DND-41 (cell line): Measurements from ENCODE around the gene PTGDR2.
A peak's percentile ranks its signal among the peaks of the same experiment; 100 is the strongest.

Source experiments
- ATAC-seq: fragments of 200-7000 bp; cut with Tn5 transposase; 3 replicates; pipeline ENCODE4 v1.9.1; 2021; ENCODE audit warnings: low read depth; ENCODE audit not compliant: insufficient read depth
- DNase-seq: peaks from one replicate; pipeline ENCODE4 v3.0.0-alpha.2; 2020
- H2AFZ ChIP-seq: 2 replicates; pipeline ENCODE4 v1.6.0; 2012; ENCODE audit warnings: low read depth, low read length
- H3K27ac ChIP-seq: 2 replicates; pipeline ENCODE4 v1.5.1; 2012; ENCODE audit warnings: low read length, inconsistent platforms
- H3K27me3 ChIP-seq: fragments of 200-600 bp; sonication (generic); 2 replicates; pipeline ENCODE4 v1.6.0; 2012; ENCODE audit warnings: low read length, mild to moderate bottlenecking, inconsistent platforms; ENCODE audit not compliant: insufficient read depth, poor library complexity
- H3K36me3 ChIP-seq: 2 replicates; pipeline ENCODE4 v1.5.1; 2012; ENCODE audit warnings: low read length, inconsistent platforms; ENCODE audit not compliant: insufficient read depth
- H3K4me1 ChIP-seq: 2 replicates; pipeline ENCODE4 v1.5.1; 2012; ENCODE audit warnings: mild to moderate bottlenecking, low read length; ENCODE audit not compliant: insufficient read depth
- H3K4me2 ChIP-seq: 2 replicates; pipeline ENCODE4 v1.6.0; 2012; ENCODE audit warnings: mild to moderate bottlenecking, moderate library complexity, low read length, inconsistent platforms; ENCODE audit not compliant: insufficient read depth
- H3K4me3 ChIP-seq, 2 experiments: fragments of 200-600 bp in 1 of 2; shearing (Covaris generic) in 1 of 2; 2 replicates each; pipeline ENCODE4 v1.5.1; 2012 to 2016; ENCODE audit warnings: inconsistent platforms in 2 of 2, low read length in 2 of 2, mild to moderate bottlenecking in 2 of 2, low read depth in 1 of 2, moderate library complexity in 1 of 2
- H3K79me2 ChIP-seq: 2 replicates; pipeline ENCODE4 v1.6.0; 2012; ENCODE audit warnings: low read length, inconsistent platforms; ENCODE audit not compliant: insufficient read depth
- H3K9ac ChIP-seq: 2 replicates; pipeline ENCODE4 v1.6.0; 2012; ENCODE audit warnings: low read depth, mild to moderate bottlenecking, inconsistent platforms, low read length, moderate library complexity
- H3K9me3 ChIP-seq: 2 replicates; pipeline ENCODE4 v1.5.1; 2012; ENCODE audit warnings: low read length, moderate library complexity, mild to moderate bottlenecking, inconsistent platforms; ENCODE audit not compliant: insufficient read depth, severe bottlenecking
- H4K20me1 ChIP-seq: 2 replicates; pipeline ENCODE4 v1.6.0; 2012; ENCODE audit warnings: low read length; ENCODE audit not compliant: insufficient read depth
- CTCF ChIP-seq: IDR thresholded peaks from 2 replicates; pipeline ENCODE4 v1.5.1; 2012; ENCODE audit warnings: borderline replicate concordance, low read length, moderate library complexity, mild to moderate bottlenecking; ENCODE audit not compliant: poor library complexity, severe bottlenecking; ENCODE audit errors: extremely low read depth
- EZH2 ChIP-seq: IDR thresholded peaks from 3 replicates; pipeline ENCODE4 v1.6.1; 2012; ENCODE audit warnings: borderline replicate concordance, low read depth, mild to moderate bottlenecking, moderate library complexity, low read length, inconsistent platforms; ENCODE audit not compliant: severe bottlenecking

Gene PTGDR2

GRCh38 chr11:60844045-60844869 lies 11.5 kb downstream of the PTGDR2 start:
- TF ChIP-seq EZH2 (no peak), CTCF (no peak)
- H3K36me3 ChIP-seq = peaks cover 36% of the 10 kb centered on the region

GRCh38 chr11:60842668-60843600 lies 12.8 kb downstream of the PTGDR2 start:
- peaks cover 27% of the 10 kb centered on the region for H4K20me1 ChIP-seq
- 0 out of 3 replicates have a peak, but pooled peaks have one; percentile 3 for ATAC-seq
- H3K36me3 ChIP-seq = peaks cover 23% of the 10 kb centered on the region
- H2AFZ ChIP-seq = peak overlapping the region; percentile 91
- H3K4me3 ChIP-seq = peak overlapping the region; percentile 90 to 98
- peak overlapping the region; percentile 96 for H3K4me2 ChIP-seq
- no peaks in the 10 kb centered on the region for H3K9me3 ChIP-seq
- peaks cover 45% of the 10 kb centered on the region for H3K4me1 ChIP-seq
- H3K9ac ChIP-seq = peak overlapping the region; percentile 75
- peak overlapping the region; percentile 74 for H3K27ac ChIP-seq
- TF ChIP-seq CTCF (no peak), EZH2 (no peak)
- no peaks in the 10 kb centered on the region for H3K27me3 ChIP-seq
- DNase-seq = no peak
- H3K79me2 ChIP-seq = peaks cover 54% of the 10 kb centered on the region

More at GRCh38 chr11:60844045-60844869, 11.5 kb downstream of the PTGDR2 start:
- ATAC-seq = peak; percentile 16; the same call in 1 of the 3 replicates
- Histone ChIP-seq H3K4me2 (peak overlapping the region; percentile 96), H3K27ac (peak overlapping the region; percentile 74), H3K27me3 (no peaks in the 10 kb centered on the region), H3K4me3 (peak overlapping the region; percentile 90 to 98; a peak in 3 of 4 replicates), H4K20me1 (peaks cover 33% of the 10 kb centered on the region), H2AFZ (no peak overlapping the region), H3K9me3 (no peaks in the 10 kb centered on the region), H3K79me2 (peaks cover 54% of the 10 kb centered on the region), H3K9ac (peak overlapping the region; percentile 75), H3K4me1 (peaks cover 45% of the 10 kb centered on the region)
- no peak for DNase-seq

GRCh38 chr11:60841797-60842667 lies 13.7 kb downstream of the PTGDR2 start, which contains the start of gene CCDC86:
CCDC86 (plus strand) TSS chr11:60842113; CDS start chr11:60842125, 12 bp downstream.
- Histone ChIP-seq H3K27ac (peak within 1 kb of the TSS; percentile 84), H2AFZ (peak within 1 kb of the TSS; percentile 91), H3K4me1 (peaks cover 45% of the 10 kb centered on the region), H3K4me3 (peak within 1 kb of the TSS; percentile 90 to 98), H3K9ac (peak within 1 kb of the TSS; percentile 75), H3K36me3 (peaks cover 14% of the 10 kb centered on the region), H3K9me3 (no peaks in the 10 kb centered on the region), H3K27me3 (no peaks in the 10 kb centered on the region), H3K79me2 (peaks cover 49% of the 10 kb centered on the region), H3K4me2 (peak within 1 kb of the TSS; percentile 96), H4K20me1 (peaks cover 25% of the 10 kb centered on the region)
- ATAC-seq = peak; percentile 84
- TF ChIP-seq CTCF = no peak
- peak; percentile 98 for DNase-seq
